Fibroblast of lung (primary cell): Measurements from ENCODE around the gene CNPPD1.

Experiments used
- CTCF ChIP-seq, 2 donors: IDR thresholded peaks in 1 of 2; conservative IDR thresholded peaks in 1 of 2; 1 replicate in 1 of 2; 2 replicates in 1 of 2; pipeline ENCODE4 v1.5.1; 2011 to 2012; ENCODE audit warnings: low read length in 2 of 2, control low read depth in 1 of 2, inconsistent platforms in 1 of 2, low read depth in 1 of 2, mild to moderate bottlenecking in 1 of 2
- EZH2 ChIP-seq: IDR thresholded peaks from 2 replicates; pipeline ENCODE4 v1.5.1; 2012; ENCODE audit warnings: low read length, control low read depth, mild to moderate bottlenecking; ENCODE audit errors: missing control alignments

- no peak for TF ChIP-seq CTCF (conservative IDR thresholded peaks at IDR 0.05 in 1 of 2, IDR thresholded peaks at IDR 0.05 in 1 of 2; ENCODE audit: low read depth in 1 of 2, low read length in 2 of 2)
- no peak for TF ChIP-seq EZH2
Observed at GRCh38 chr2:219221957-219222518, 45.3 kb upstream of the CNPPD1 start.
